ENCODE data around the gene HERC4. TPM values are rescaled to one million over a fixed set of nuclear protein-coding genes. Genes with fewer than 3 reads are reported as not detected.
A peak's percentile ranks its signal among the peaks of the same experiment; 100 is the strongest.

Gene HERC4
- total RNA-seq, 1 donor from 2014 or later: 56.9 TPM

GRCh38 chr10:67943917-67944316, 131.2 kb downstream of the HERC4 start:
- no peaks in the 10 kb centered on the region for H3K4me1 Mint-ChIP-seq (ENCODE audit: low read depth, unreplicated experiment)
- Histone ChIP-seq H4K20me1 (ENCODE audit: insufficient read depth, low read length) (peaks cover 11% of the 10 kb centered on the region), H2AFZ (ENCODE audit: low read depth, low read length) (no peak overlapping the region), H3K4me3 (ENCODE audit: insufficient read depth, low read depth, low read length) (no peak overlapping the region), H3K36me3 (ENCODE audit: insufficient read depth, low read length) (peaks cover 20% of the 10 kb centered on the region), H3K27me3 (ENCODE audit: insufficient read depth, low read length) (no peaks in the 10 kb centered on the region), H3K4me2 (ENCODE audit: low read length) (no peak overlapping the region), H3K9ac (ENCODE audit: low read length) (no peak overlapping the region), H3K4me1 (ENCODE audit: insufficient read depth, low read length) (no peaks in the 10 kb centered on the region), H3K79me2 (ENCODE audit: insufficient read depth, low read length) (peaks cover 21% of the 10 kb centered on the region), H3K9me3 (ENCODE audit: insufficient read depth, low read depth, low read length) (no peaks in the 10 kb centered on the region), H3K27ac (ENCODE audit: low read depth, low read length) (no peak overlapping the region)
- FAIRE-seq (no peak), DNase-seq (ENCODE audit: low read depth) (no peak)
- no peaks in the 10 kb centered on the region for H3K9me3 Mint-ChIP-seq (ENCODE audit: unreplicated experiment)
- H3K27me3 Mint-ChIP-seq (ENCODE audit: low read depth, unreplicated experiment): no peaks in the 10 kb centered on the region
- no peak overlapping the region for H3K4me3 Mint-ChIP-seq (ENCODE audit: unreplicated experiment)
- no peak overlapping the region for H3K27ac Mint-ChIP-seq (ENCODE audit: unreplicated experiment)
- H3K36me3 Mint-ChIP-seq (ENCODE audit: low read depth, unreplicated experiment): peaks cover 15% of the 10 kb centered on the region
- no peak for TF ChIP-seq EZH2 (IDR thresholded peaks at IDR 0.05; ENCODE audit: insufficient read depth, low read length)
- TF ChIP-seq, protein P1, sequence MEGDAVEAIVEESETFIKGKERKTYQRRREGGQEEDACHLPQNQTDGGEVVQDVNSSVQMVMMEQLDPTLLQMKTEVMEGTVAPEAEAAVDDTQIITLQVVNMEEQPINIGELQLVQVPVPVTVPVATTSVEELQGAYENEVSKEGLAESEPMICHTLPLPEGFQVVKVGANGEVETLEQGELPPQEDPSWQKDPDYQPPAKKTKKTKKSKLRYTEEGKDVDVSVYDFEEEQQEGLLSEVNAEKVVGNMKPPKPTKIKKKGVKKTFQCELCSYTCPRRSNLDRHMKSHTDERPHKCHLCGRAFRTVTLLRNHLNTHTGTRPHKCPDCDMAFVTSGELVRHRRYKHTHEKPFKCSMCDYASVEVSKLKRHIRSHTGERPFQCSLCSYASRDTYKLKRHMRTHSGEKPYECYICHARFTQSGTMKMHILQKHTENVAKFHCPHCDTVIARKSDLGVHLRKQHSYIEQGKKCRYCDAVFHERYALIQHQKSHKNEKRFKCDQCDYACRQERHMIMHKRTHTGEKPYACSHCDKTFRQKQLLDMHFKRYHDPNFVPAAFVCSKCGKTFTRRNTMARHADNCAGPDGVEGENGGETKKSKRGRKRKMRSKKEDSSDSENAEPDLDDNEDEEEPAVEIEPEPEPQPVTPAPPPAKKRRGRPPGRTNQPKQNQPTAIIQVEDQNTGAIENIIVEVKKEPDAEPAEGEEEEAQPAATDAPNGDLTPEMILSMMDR (IDR thresholded peaks at IDR 0.05; ENCODE audit: insufficient read depth, low read depth, low read length): no peak

GRCh38 chr10:67936416-67936815, 138.7 kb downstream of the HERC4 start:
- Mint-ChIP-seq H3K4me3 (ENCODE audit: unreplicated experiment) (no peak overlapping the region), H3K36me3 (ENCODE audit: low read depth, unreplicated experiment) (peaks cover 7% of the 10 kb centered on the region), H3K27me3 (ENCODE audit: low read depth, unreplicated experiment) (no peaks in the 10 kb centered on the region), H3K27ac (ENCODE audit: unreplicated experiment) (no peak overlapping the region), H3K9me3 (ENCODE audit: unreplicated experiment) (no peaks in the 10 kb centered on the region), H3K4me1 (ENCODE audit: low read depth, unreplicated experiment) (peaks cover 4% of the 10 kb centered on the region)
- peaks cover 32% of the 10 kb centered on the region for H3K36me3 ChIP-seq (ENCODE audit: insufficient read depth, low read length)
- peak overlapping the region; percentile 14 for H3K27ac ChIP-seq (ENCODE audit: low read depth, low read length)
- no peaks in the 10 kb centered on the region for H3K9me3 ChIP-seq (ENCODE audit: insufficient read depth, low read depth, low read length)
- no peaks in the 10 kb centered on the region for H3K79me2 ChIP-seq (ENCODE audit: insufficient read depth, low read length)
- no peak overlapping the region for H3K4me3 ChIP-seq (ENCODE audit: insufficient read depth, low read depth, low read length)
- no peaks in the 10 kb centered on the region for H3K27me3 ChIP-seq (ENCODE audit: insufficient read depth, low read length)
- TF ChIP-seq, protein P1 (IDR thresholded peaks at IDR 0.05; ENCODE audit: insufficient read depth, low read depth, low read length): no peak
- no peak for TF ChIP-seq EZH2 (IDR thresholded peaks at IDR 0.05; ENCODE audit: insufficient read depth, low read length)
- DNase-seq (ENCODE audit: low read depth): peak; percentile 34
- H2AFZ ChIP-seq (ENCODE audit: low read depth, low read length): no peak overlapping the region
- no peaks in the 10 kb centered on the region for H4K20me1 ChIP-seq (ENCODE audit: insufficient read depth, low read length)
- no peak for FAIRE-seq
- no peak overlapping the region for H3K9ac ChIP-seq (ENCODE audit: low read length)
- no peak overlapping the region for H3K4me2 ChIP-seq (ENCODE audit: low read length)
- no peaks in the 10 kb centered on the region for H3K4me1 ChIP-seq (ENCODE audit: insufficient read depth, low read length)

- Histone ChIP-seq H3K79me2 (ENCODE audit: insufficient read depth, low read length) (no peaks in the 10 kb centered on the region), H3K27ac (ENCODE audit: low read depth, low read length) (no peak overlapping the region), H3K9me3 (ENCODE audit: insufficient read depth, low read depth, low read length) (no peaks in the 10 kb centered on the region), H3K4me3 (ENCODE audit: insufficient read depth, low read depth, low read length) (no peak overlapping the region), H3K9ac (ENCODE audit: low read length) (no peak overlapping the region), H3K36me3 (ENCODE audit: insufficient read depth, low read length) (peaks cover 37% of the 10 kb centered on the region), H3K4me2 (ENCODE audit: low read length) (no peak overlapping the region), H4K20me1 (ENCODE audit: insufficient read depth, low read length) (no peaks in the 10 kb centered on the region), H3K27me3 (ENCODE audit: insufficient read depth, low read length) (no peaks in the 10 kb centered on the region), H2AFZ (ENCODE audit: low read depth, low read length) (no peak overlapping the region), H3K4me1 (ENCODE audit: insufficient read depth, low read length) (no peaks in the 10 kb centered on the region)
- TF ChIP-seq, protein P1 (IDR thresholded peaks at IDR 0.05; ENCODE audit: insufficient read depth, low read depth, low read length): no peak
- TF ChIP-seq EZH2 (IDR thresholded peaks at IDR 0.05; ENCODE audit: insufficient read depth, low read length): no peak
- FAIRE-seq (no peak), DNase-seq (ENCODE audit: low read depth) (no peak)
- no peaks in the 10 kb centered on the region for H3K9me3 Mint-ChIP-seq (ENCODE audit: unreplicated experiment)
- H3K4me3 Mint-ChIP-seq (ENCODE audit: unreplicated experiment): no peak overlapping the region
- H3K27me3 Mint-ChIP-seq (ENCODE audit: low read depth, unreplicated experiment): no peaks in the 10 kb centered on the region
- H3K36me3 Mint-ChIP-seq (ENCODE audit: low read depth, unreplicated experiment): peaks cover 11% of the 10 kb centered on the region
- H3K27ac Mint-ChIP-seq (ENCODE audit: unreplicated experiment): no peak overlapping the region
- peaks cover 4% of the 10 kb centered on the region for H3K4me1 Mint-ChIP-seq (ENCODE audit: low read depth, unreplicated experiment)
These were observed 139.9 kb downstream of the HERC4 start for GRCh38 chr10:67935223-67935622.

All from astrocyte (in vitro differentiated cells and primary cell).